Ectodermal cell (in vitro differentiated cells): ENCODE measurements around the gene RCAN2.
"Not testable (repeated sequence)": the region's sequence is repeated elsewhere in the genome, so short reads cannot be mapped to it uniquely, and the experiment has no call there.

Experiments used
- H3K27ac ChIP-seq: 2 replicates; pipeline ENCODE4 v1.7.0; 2013; ENCODE audit warnings: mild to moderate bottlenecking, low read depth, low read length; ENCODE audit not compliant: insufficient read depth, poor library complexity, severe bottlenecking
- H3K27me3 ChIP-seq: 2 replicates; pipeline ENCODE4 v1.7.0; 2013; ENCODE audit warnings: mild to moderate bottlenecking, low read length; ENCODE audit not compliant: insufficient read depth, control insufficient read depth, poor library complexity, severe bottlenecking
- H3K36me3 ChIP-seq: one replicate; pipeline ENCODE4 v1.7.0; 2013; ENCODE audit warnings: low read length; ENCODE audit not compliant: control insufficient read depth, insufficient read depth
- H3K4me1 ChIP-seq: one replicate; pipeline ENCODE4 v1.7.0; 2013; ENCODE audit warnings: low read length; ENCODE audit not compliant: control insufficient read depth, insufficient read depth
- H3K4me3 ChIP-seq: 2 replicates; pipeline ENCODE4 v1.7.0; 2013; ENCODE audit warnings: low read depth, low read length, control low read depth; ENCODE audit not compliant: insufficient read depth
- H3K9me3 ChIP-seq: 2 replicates; pipeline ENCODE4 v1.7.0; 2013; ENCODE audit warnings: mild to moderate bottlenecking, low read length, moderate library complexity; ENCODE audit not compliant: control insufficient read depth
- WGBS, 2 experiments: methylation state at CpG; one replicate each; pipeline ENCODE4 v1.1.7; 2013; ENCODE audit warnings: missing lambda C conversion rate in 2 of 2; 5-methylcytosine and 5-hydroxymethylcytosine counted together

RCAN2 gene

DNA sequence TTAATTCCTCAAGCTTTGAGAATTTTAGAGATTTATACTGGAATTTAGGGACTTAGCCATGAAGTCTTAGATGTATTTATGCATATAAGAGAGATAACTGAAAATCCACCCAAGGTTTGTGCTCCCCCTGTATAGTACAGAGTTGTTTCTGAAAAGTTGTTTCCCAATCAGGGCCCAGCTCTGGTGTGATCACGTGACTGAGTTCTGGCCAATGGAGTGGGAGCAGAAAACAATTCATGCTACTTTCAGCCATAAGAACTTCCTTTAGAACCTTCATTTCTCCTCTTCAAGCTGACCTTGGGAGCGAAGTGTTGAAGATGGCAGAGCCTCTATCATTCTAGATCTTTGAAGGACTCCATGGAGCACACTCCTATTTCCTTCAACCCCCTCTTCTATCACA is 151.0 kb downstream of the RCAN2 start:
- no peak overlapping the region for H3K27ac ChIP-seq
- no peak overlapping the region for H3K4me3 ChIP-seq
- 94 to 100% methylated on average over 2 of the region's 2 CpGs for WGBS, 2 experiments

GRCh38 chr6:46338131-46338530 is 153.1 kb downstream of the RCAN2 start:
- Histone ChIP-seq H3K9me3 (no peaks in the 10 kb centered on the region), H3K27ac (no peak overlapping the region), H3K36me3 (no peaks in the 10 kb centered on the region), H3K4me1 (no peaks in the 10 kb centered on the region), H3K4me3 (no peak overlapping the region), H3K27me3 (no peaks in the 10 kb centered on the region)
- WGBS, 2 experiments: 90 to 94% methylated on average over 2 of the region's 2 CpGs

More for the DNA sequence above, 151.0 kb downstream of the RCAN2 start:
- Histone ChIP-seq H3K27me3 (no peaks in the 10 kb centered on the region), H3K4me1 (no peaks in the 10 kb centered on the region), H3K36me3 (no peaks in the 10 kb centered on the region), H3K9me3 (no peaks in the 10 kb centered on the region)

GRCh38 chr6:46334442-46334841 is 156.8 kb downstream of the RCAN2 start:
- WGBS, 2 experiments: 88 to 95% methylated on average over 3 of the region's 3 CpGs
- Histone ChIP-seq H3K36me3 (no peaks in the 10 kb centered on the region), H3K27ac (no peak overlapping the region)

DNA sequence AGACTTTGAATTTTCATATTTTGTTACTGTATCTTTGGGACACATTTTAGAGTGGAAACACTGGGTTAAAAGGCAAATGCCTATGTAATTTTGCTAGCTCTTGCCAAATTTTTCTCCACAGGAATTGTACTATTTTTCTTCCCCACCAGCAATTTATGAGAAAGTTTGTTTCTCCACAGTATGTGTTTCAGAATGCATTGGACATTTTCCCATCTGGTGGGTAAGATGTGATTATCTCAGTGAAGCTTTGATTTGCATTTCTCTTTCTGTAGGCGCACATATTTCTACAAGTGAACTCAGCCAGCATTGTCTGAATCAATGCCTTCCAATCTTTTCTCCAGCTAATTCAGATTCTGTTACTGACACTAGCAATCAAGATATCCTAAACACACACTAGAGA is 157.8 kb downstream of the RCAN2 start:
- H3K4me1 ChIP-seq: no peaks in the 10 kb centered on the region

More at GRCh38 chr6:46334442-46334841, 156.8 kb downstream of the RCAN2 start:
- Histone ChIP-seq H3K9me3 (no peaks in the 10 kb centered on the region), H3K4me1 (no peaks in the 10 kb centered on the region), H3K4me3 (no peak overlapping the region), H3K27me3 (no peaks in the 10 kb centered on the region)

GRCh38 chr6:46332448-46332847 is 158.8 kb downstream of the RCAN2 start:
- not testable (repeated sequence) for H3K4me3 ChIP-seq, H3K4me1 ChIP-seq, H3K36me3 ChIP-seq, H3K9me3 ChIP-seq, H3K27ac ChIP-seq, H3K27me3 ChIP-seq

More for the DNA sequence above, 157.8 kb downstream of the RCAN2 start:
- 88% methylated on average over 1 of the region's 1 CpG for WGBS, 2 experiments
- Histone ChIP-seq H3K9me3 (no peaks in the 10 kb centered on the region), H3K4me3 (no peak overlapping the region), H3K27ac (no peak overlapping the region), H3K27me3 (no peaks in the 10 kb centered on the region), H3K36me3 (no peaks in the 10 kb centered on the region)

GRCh38 chr6:46331461-46331860 is 159.8 kb downstream of the RCAN2 start:
- H3K4me3 ChIP-seq: no peak overlapping the region
- no peaks in the 10 kb centered on the region for H3K4me1 ChIP-seq
- no peaks in the 10 kb centered on the region for H3K36me3 ChIP-seq
- no peak overlapping the region for H3K27ac ChIP-seq
- no peaks in the 10 kb centered on the region for H3K9me3 ChIP-seq
- H3K27me3 ChIP-seq: no peaks in the 10 kb centered on the region

DNA sequence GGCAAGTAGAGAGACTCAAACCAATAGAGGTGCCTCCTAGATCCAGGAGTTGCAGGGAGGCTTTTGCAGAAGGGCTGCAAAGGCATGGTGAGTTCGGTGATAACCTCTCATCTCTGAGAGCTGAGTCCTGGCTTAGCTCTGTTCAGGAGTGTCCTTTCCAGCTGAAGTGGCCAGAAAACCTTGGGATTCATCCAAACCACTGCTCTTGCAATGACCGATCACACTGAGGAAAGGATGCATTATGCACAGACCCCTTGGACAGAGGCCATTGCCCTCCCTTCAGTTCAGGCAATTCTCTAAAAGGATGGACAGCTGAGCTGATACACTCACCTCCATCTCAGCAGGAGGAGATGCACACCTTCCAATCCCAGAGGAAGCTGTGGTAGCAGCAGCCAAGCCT is 161.7 kb downstream of the RCAN2 start:
- Histone ChIP-seq H3K36me3 (no peaks in the 10 kb centered on the region), H3K4me3 (no peak overlapping the region), H3K4me1 (peaks cover 6% of the 10 kb centered on the region), H3K9me3 (no peaks in the 10 kb centered on the region), H3K27ac (no peak overlapping the region), H3K27me3 (no peaks in the 10 kb centered on the region)
- WGBS, 2 experiments: 44 to 47% methylated on average over 2 of the region's 2 CpGs

DNA sequence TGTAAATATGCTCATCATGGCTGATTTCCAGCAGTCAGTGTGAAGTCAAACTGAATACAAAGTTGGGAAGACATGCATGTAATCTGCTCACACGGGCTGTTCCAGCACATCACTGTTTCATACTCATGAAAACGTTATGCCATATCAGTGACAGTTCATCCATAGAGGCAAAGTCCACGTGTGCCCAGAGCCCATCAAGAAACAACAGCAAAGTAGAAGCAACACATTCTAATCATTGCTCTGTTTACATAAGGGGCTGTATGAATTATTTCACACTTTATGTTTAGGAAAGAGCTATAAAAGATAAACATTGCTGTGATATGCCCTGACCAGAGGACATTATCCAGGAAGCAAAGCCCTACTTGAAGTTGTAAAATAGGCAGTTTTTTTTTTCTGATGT is 163.5 kb downstream of the RCAN2 start:
- no peak overlapping the region for H3K4me3 ChIP-seq
- WGBS, 2 experiments: 84 to 96% methylated on average over 3 of the region's 3 CpGs
- H3K9me3 ChIP-seq: no peaks in the 10 kb centered on the region
- no peak overlapping the region for H3K27ac ChIP-seq
- no peaks in the 10 kb centered on the region for H3K27me3 ChIP-seq
- peaks cover 6% of the 10 kb centered on the region for H3K4me1 ChIP-seq
- H3K36me3 ChIP-seq: no peaks in the 10 kb centered on the region

GRCh38 chr6:46325561-46326530 is 165.4 kb downstream of the RCAN2 start:
- H3K4me1 ChIP-seq: peaks cover 6% of the 10 kb centered on the region
- WGBS, 2 experiments: 49% methylated on average over 21 of the region's 21 CpGs
- no peaks in the 10 kb centered on the region for H3K36me3 ChIP-seq
- no peaks in the 10 kb centered on the region for H3K9me3 ChIP-seq
- H3K27ac ChIP-seq: no peak overlapping the region
- H3K27me3 ChIP-seq: no peaks in the 10 kb centered on the region
- no peak overlapping the region for H3K4me3 ChIP-seq

GRCh38 chr6:46324706-46325105 is 166.5 kb downstream of the RCAN2 start:
- H3K4me3 ChIP-seq: no peak overlapping the region
- no peak overlapping the region for H3K27ac ChIP-seq
- peaks cover 6% of the 10 kb centered on the region for H3K4me1 ChIP-seq
- H3K36me3 ChIP-seq: no peaks in the 10 kb centered on the region
- no peaks in the 10 kb centered on the region for H3K9me3 ChIP-seq
- 93 to 100% methylated on average over 2 of the region's 2 CpGs for WGBS, 2 experiments
- no peaks in the 10 kb centered on the region for H3K27me3 ChIP-seq
